GM06990 (cell line): ENCODE results near the gene LSM2.
"Not testable (repeated sequence)": the region's sequence is repeated elsewhere in the genome, so short reads cannot be mapped to it uniquely, and the experiment has no call there.

Experiments used
- DNase-seq: peaks from one replicate; pipeline ENCODE4 v3.0.0-alpha.2; 2011; ENCODE audit not compliant: insufficient read length; ENCODE audit errors: extremely low read depth
- H3K27me3 ChIP-seq: replicated peaks from 2 replicates; pipeline ENCODE4 v1.6.0; 2011; ENCODE audit warnings: low read length; ENCODE audit not compliant: control insufficient read depth, insufficient read depth
- H3K36me3 ChIP-seq: 2 replicates; pipeline ENCODE4 v1.5.1; 2011; ENCODE audit warnings: low read length; ENCODE audit not compliant: control insufficient read depth, insufficient read depth
- H3K4me3 ChIP-seq: replicated peaks from 2 replicates; pipeline ENCODE4 v1.5.1; 2011; ENCODE audit warnings: low read depth, mild to moderate bottlenecking, control low read depth, low read length
- CTCF ChIP-seq: IDR thresholded peaks from 2 replicates; pipeline ENCODE4 v1.5.1; 2011; ENCODE audit warnings: low read length, control low read depth, mild to moderate bottlenecking, inconsistent platforms; ENCODE audit not compliant: insufficient read depth, poor library complexity, severe bottlenecking

LSM2 gene

GRCh38 chr6:31794294-31794865 is 12.4 kb downstream of the LSM2 start:
- Histone ChIP-seq H3K27me3 (no peaks in the 10 kb centered on the region), H3K36me3 (peaks cover 4% of the 10 kb centered on the region), H3K4me3 (peak overlapping the region; percentile 92)
- no peak for DNase-seq
- no peak for TF ChIP-seq CTCF

- peak overlapping the region; percentile 92 for H3K4me3 ChIP-seq
- not testable (repeated sequence) for H3K27me3 ChIP-seq, H3K36me3 ChIP-seq, DNase-seq
Observed at GRCh38 chr6:31793927-31794245, 12.9 kb downstream of the LSM2 start.

- DNase-seq = no peak
- H3K4me3 ChIP-seq = no peak overlapping the region
- no peaks in the 10 kb centered on the region for H3K27me3 ChIP-seq
- TF ChIP-seq CTCF = no peak
- peaks cover 4% of the 10 kb centered on the region for H3K36me3 ChIP-seq
Observed at GRCh38 chr6:31792761-31793171, 14.0 kb downstream of the LSM2 start.

- no peak for TF ChIP-seq CTCF
- Histone ChIP-seq H3K36me3 (peaks cover 4% of the 10 kb centered on the region), H3K4me3 (no peak overlapping the region), H3K27me3 (no peaks in the 10 kb centered on the region)
- no peak for DNase-seq
Observed at GRCh38 chr6:31792090-31792374, 14.7 kb downstream of the LSM2 start.

- Histone ChIP-seq H3K36me3 (peaks cover 4% of the 10 kb centered on the region), H3K27me3 (no peaks in the 10 kb centered on the region), H3K4me3 (no peak overlapping the region)
- TF ChIP-seq CTCF = peak; percentile 75
- no peak for DNase-seq
Observed at GRCh38 chr6:31791324-31792089, 15.3 kb downstream of the LSM2 start.

- no peaks in the 10 kb centered on the region for H3K27me3 ChIP-seq
- no peak for DNase-seq
- peaks cover 34% of the 10 kb centered on the region for H3K36me3 ChIP-seq
- H3K4me3 ChIP-seq = no peak overlapping the region
- no peak for TF ChIP-seq CTCF
Observed at GRCh38 chr6:31785475-31785874, 21.3 kb downstream of the LSM2 start.
